ENCODE measurements around the gene IFFO2.

- TF ChIP-seq MAX (IDR thresholded peaks at IDR 0.05): no peak
- no peak for TF ChIP-seq USF1 (IDR thresholded peaks at IDR 0.05)
- no peak for TF ChIP-seq RAD21 (IDR thresholded peaks at IDR 0.05; ENCODE audit: low read depth)
- TF ChIP-seq YY1 (IDR thresholded peaks at IDR 0.05; ENCODE audit: low read depth): no peak
- no peak for TF ChIP-seq REST (IDR thresholded peaks at IDR 0.05; ENCODE audit: low read depth)
- no peak for TF ChIP-seq FOXM1 (IDR thresholded peaks at IDR 0.05; ENCODE audit: borderline replicate concordance, low read depth)
- no peak for TF ChIP-seq CREB1 (IDR thresholded peaks at IDR 0.05; ENCODE audit: low read depth)
- TF ChIP-seq EP300 (IDR thresholded peaks at IDR 0.05; ENCODE audit: borderline replicate concordance): no peak
- TF ChIP-seq ZBTB7A (IDR thresholded peaks at IDR 0.05; ENCODE audit: low read depth): no peak
- no peak for TF ChIP-seq CEBPB (IDR thresholded peaks at IDR 0.05)
- no peak for TF ChIP-seq TCF12 (IDR thresholded peaks at IDR 0.05; ENCODE audit: low read depth)
- no peak for TF ChIP-seq EGR1 (IDR thresholded peaks at IDR 0.05)
- no peak for TF ChIP-seq TAF1 (IDR thresholded peaks at IDR 0.05; ENCODE audit: low read depth)
These were observed 43.9 kb downstream of the IFFO2 start for GRCh38 chr1:18912550-18912949.

Measured in Ishikawa (cell line).